Nucleus accumbens (tissue), 56 donors: Measurements from ENCODE around the gene DNAH10.

Experiments used
- DNase-seq, 56 donors: peaks; one replicate each; lab custom pipeline; 2025; lab: John Stamatoyannopoulos, UW

Gene DNAH10

DNA sequence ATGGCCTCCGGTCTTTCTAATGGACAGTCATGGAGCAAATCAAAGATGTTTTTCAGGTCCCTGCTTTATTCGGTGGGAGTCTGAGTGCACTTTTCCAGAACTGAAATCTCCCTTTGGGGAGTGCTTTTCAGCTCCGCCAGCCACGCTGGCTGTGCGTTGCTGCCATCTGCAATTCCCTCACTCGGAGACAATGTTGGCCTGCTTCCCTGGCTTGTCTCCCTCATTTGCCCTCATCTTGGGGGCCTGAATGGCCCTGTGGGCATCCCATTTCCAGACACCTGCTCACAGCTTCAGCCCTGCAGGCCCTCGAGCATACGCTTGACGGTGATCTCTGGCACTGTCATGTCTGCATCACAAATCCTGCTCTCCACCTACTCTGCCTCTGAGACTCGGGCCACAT lies 106.7 kb downstream of the DNAH10 start:
- DNase-seq, result peak in 5 of 56 donors; percentile 2 to 21 (median 4)

DNA sequence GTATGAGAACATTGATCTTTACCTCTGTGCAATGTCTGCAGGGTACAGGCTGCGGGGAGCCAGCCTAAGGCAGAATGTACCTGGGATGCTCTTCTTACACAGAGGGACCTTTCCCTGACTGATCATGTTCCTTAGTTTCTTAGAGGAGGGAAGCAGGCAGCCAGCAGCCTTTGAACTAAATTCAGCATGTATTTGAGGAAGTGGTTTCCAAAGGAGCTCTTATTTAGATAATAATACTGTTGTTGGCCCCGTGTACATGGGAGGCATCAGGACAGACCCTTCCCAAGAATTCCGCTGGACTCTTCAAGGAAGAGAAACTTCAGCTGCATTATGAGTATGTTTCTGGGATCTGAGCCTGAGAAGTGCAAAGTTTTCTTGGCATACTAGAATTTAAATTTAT lies 111.7 kb downstream of the DNAH10 start:
- no peak for DNase-seq

DNA sequence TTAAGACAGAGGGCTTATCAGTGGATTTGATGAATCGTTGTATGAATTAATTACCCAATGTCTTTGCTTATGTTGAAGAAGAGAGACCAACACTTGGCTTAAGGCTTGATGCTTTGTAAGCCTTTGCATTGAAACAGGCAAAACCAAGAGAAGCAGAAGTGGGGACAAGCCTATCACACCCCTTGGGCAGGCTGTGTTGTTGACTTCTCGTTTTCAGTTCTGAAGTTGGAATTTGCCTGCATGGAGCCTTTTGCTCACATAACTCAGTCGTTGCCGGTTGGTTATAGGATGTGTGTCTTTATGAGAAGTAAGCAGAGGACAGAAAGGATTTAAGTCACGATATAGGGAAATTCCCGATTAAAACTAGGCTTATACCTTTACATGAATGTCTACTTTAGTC lies 115.9 kb downstream of the DNAH10 start:
- no peak for DNase-seq

DNA sequence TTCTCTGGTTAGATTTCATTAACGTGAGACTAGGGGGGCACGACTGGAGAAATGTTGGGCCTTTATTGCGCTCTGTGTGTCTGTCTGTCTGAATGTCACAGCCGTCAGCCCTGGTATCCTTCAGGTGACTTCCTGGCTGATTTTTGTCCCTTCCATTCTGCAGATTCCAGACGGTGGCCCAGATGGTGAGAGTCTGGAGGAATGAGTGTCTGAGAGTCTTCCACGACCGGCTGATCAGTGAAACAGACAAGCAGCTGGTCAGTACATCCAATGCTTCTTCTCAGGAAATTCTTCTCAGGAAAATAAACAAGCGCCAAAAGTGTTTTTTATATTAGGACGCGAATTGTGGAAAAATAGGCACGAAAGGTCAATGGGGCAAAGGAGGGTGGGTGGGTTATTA lies 117.0 kb downstream of the DNAH10 start:
- no peak for DNase-seq

DNA sequence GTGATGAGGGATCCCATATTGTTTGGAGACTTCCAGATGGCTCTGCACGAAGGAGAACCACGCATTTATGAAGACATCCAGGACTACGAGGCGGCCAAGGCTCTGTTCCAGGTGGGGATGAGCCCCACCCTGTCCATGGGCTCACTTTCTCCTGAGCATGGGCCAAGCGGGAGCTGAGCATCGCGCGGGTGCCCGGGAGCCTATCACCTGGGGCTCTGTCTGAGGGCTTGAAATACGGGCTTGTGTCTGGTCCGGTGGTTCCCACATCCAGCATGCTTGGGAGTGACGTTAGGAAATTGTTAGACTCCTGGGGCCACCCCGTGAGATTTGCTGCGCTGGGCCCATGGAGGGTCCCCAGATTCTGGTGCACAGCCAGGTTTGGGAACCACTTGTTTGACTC lies 117.6 kb downstream of the DNAH10 start:
- DNase-seq, result no peak

DNA sequence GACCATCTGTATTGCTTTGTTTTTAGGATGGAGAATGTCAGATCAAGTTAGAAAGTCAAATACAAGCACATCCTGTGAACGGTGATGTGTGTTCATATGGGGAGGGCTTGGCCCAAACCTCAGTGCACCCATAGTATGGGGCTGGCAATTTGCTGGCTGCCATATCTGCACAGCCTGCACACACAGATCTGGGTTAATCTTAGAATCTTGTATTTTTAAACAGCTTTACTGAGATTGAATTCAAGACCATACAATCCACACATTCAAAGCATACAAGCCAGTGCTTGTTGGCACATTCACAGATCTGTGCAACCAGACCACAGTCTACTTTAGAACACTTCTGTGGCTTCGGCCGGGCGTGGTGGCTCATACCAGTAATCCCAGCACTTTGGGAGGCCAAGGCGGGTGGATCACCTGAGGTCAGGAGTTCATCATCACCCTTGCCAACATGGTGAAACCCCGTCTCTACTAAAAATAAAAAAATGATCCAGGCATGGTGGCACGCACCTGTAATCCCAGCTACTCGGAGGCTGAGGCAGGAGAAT lies 120.1 kb downstream of the DNAH10 start:
- DNase-seq, result no peak

DNA sequence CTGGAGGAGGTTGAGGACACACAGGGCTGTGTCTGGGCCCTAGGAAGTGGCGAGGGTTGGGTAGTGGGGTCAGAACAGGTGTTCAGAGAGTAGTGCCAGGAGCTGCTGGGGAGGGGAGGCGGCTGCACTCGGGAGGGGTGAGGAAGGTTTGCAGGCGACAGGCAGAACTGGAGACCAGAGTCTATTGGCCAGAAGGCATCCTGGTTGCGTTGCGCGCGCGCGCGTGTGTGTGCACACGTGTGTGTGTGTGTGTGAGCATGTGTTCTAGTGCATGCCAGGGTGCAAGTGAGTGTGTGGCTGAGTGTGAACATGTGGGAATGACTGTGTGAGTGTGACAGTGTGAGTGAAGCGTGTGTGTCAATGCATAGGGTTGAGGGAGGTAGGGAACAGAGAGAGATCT lies 124.2 kb downstream of the DNAH10 start:
- DNase-seq, result no peak

DNA sequence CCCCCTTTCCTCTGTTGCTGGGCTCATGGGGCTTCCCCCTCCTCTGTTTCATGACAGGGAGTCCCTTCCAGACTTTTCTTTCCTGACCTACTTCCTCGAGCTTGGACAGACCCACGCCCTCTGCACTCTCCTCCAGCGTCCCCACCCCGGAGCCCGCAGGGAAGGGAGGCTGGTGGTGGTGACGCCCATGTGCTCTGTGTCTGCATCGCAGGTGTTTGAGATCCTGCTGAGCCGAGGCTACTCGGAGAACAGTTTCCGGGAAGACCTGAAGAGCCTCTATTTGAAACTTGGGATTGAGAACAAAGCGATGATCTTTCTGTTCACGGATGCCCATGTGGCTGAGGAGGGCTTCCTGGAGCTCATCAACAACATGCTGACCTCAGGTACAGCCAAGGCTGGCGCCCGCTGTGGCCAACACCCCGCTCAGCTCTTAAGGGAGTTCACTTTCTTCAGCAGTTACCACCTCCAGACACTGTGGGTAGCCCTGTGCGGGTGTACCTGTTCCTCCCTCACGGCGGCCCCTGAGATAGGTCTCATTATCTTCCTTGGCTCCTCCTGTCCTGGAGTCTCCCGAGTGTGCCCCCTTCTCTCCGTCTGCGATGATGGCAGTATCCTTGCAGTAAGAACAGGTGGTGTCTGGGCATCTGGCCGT lies 125.0 kb downstream of the DNAH10 start:
- no peak for DNase-seq

DNA sequence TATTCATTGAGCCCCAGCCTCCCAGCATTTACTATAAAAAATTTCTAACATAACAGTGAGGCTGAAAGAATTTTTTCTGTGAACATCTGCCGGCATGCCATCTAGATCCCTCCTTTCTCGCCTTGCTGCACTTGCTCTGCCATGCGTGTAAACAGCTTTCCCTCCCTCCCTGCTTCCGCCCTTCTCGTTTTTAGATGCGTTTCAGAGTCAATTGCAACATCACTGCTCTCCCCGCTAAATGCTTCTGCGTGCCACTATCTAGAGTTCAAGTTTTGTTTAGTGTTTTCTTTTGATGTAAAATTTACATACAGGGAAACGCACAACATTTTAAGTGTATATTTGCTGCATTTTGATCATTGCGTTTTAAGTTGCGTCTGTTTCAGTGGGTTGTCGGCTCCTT lies 126.9 kb downstream of the DNAH10 start:
- no peak for DNase-seq

DNA sequence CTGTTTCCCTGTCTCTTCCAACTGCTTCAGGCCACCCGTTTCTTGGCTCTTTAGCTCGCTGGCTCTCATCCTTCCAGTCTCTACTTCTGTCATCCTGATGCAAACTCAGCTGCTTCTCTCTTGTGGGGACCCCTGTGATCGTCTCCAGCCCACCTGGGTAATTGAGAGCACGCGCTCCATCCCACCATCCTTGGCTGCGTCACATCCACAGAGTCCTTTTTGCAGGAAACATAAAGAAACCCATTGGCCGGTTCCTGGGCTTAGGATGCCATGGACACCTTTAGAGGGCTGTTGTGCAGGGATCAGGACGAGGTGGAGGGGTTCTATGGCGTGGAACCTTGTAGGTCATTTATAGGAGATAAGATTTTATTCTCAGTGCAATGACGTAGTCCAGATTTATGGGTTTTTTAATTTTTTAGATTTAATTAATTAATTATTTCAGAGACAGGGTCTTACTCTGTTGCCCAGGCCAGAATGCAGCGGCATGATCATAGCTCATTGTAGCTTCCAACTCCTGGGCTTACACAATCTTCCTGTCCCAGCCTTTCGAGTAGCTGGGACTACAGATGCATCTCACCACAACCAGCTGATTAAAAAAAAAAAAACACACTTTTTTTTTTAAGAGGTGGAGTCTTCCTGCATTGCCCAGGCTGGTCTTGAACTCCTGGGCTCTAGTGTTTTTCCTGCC lies 127.9 kb downstream of the DNAH10 start:
- DNase-seq, result no peak

DNA sequence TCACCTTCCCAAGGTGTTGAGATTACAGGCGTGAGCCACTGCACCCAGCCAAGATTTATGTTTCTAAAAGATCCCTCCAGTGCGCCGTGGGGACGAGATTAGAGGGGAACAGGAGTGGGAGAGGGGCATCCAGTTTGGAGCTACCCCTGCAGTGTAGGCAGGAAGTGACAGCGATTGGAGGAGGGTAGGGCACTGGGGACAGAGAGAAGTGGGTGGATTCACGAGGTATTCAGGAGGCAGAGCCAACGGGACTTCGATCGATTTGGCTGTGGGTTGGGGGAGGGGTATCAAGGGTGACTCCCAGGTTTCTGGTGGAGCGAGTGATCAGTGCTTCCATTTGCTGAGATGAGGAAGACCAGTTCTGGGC lies 128.4 kb downstream of the DNAH10 start:
- DNase-seq, result no peak

DNA sequence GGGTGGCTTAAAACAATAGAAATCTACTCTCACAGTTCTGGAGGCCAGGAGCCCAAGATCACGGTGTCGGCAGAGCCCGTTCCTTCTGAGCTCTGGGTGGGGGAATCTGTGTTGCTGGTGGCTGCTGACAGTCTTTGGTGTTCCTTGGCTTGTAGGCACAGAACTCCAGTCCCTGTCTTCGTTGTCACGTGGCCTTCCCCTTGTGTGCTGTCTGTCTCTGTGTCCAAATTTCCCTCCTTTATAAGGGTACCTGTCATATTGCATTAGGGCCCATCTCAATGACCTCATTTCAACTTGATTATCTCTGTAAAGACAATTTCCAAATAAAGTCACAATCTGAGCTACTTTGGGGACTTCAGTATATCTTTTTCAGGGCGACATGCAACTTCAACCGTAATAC lies 128.9 kb downstream of the DNAH10 start:
- DNase-seq, result no peak

DNA sequence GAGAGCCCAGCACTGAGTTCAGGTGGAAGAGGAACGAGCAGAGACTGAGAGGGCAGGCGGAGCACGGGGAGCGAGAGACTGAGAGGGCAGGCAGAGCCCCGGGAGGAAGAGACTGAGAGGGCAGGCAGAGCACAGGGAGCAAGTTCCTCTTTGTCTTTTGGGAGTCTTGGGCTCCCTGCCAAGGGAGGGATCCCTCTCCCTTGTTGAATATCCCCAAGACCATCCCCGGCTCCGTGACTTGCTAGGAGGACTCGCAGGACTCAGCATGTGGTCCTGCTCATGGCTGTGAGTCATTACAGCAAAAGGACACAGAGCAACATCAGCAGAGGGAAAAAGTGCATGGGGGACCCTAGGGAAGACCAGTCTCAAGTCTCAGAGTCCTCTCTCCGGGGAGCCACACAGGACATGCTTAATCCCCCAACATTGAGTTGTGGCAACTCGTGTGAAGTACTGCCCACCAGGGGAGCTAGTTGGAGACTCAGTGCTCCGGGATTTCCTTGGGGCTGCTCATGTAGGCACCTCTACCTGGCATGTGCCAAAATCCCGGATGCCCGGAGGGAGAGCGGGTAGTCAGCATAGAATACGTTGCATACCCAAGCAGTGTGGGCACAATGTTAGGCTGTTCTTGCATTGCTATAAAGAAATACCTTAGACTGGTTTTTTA lies 129.5 kb downstream of the DNAH10 start:
- DNase-seq, result no peak

DNA sequence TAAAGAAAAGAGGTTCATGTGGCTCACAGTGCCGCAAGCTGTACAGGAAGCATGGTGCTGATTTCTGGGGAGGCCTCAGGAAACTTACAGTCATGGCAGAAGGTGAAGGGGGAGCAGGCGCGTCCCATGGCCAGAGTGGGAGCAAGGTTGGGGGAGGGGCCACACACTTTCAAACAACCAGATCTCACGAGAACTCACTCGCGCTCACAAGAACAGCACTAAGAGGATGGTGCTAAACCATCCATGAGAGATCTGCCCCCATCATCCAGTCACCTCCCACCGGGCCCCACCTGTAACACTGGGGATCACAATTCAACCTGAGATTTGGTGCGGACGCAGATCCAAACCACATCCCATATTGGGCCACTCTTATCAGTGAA lies 130.1 kb downstream of the DNAH10 start:
- DNase-seq, result no peak

DNA sequence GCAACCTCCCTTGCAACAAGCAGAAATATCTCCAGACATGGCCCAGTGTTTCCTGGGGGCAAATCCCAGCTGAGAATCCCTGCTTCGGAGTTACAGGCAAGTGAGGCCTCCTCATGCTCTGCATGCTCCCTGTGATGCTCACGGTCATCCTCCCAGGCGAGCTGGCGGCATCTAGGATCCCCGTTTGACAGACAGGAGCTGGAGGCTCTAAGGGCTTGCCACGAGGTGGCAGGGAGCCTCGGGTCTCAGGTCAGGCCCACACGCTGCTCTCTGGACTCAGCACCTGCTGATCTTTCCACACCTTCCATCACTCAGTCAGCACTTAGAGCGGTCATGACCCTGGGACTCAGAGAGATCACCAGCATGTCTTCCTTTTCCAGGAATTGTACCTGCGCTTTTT lies 130.8 kb downstream of the DNAH10 start:
- no peak for DNase-seq

DNA sequence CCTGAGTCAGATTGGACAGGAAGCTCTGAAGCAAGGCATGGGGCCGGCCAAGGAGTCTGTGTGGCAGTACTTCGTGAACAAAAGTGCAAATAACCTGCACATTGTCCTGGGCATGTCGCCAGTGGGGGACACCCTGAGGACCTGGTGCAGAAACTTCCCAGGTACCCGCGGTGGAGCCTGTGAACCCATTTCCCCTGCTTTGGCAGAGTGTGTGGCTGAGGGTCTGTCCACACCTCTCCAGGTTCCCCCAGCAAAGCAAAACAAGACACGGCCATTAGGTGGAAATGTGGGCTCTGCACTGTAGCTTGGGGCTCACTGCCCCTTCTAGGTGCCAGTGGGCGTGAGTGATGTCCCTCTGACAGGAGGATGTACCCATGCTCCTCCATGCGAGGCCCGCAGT lies 131.2 kb downstream of the DNAH10 start:
- no peak for DNase-seq

DNA sequence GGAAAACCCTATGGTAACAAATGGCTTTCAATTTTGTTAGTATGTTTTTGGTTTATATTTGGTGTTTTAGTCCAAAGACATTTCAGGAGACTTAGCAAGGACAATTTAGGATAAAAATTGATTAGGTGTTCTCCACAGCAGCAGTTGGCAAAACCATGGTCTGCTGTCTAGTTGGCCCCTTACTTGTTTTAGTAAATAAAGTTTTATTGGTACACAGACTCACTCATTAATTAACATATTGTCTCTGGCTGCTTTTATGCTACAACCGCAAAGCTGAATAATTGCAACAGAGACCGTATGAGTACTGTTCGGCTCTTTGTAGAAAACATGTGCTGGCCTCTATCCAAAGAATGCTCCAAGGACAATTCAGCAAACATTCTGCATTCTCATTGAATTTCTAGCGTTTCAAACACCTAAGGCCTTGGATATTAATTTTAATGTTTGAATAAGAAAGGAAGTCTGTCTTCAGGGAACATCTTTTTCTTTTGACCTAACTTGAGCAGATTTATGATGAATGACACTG lies 132.8 kb downstream of the DNAH10 start:
- no peak for DNase-seq

DNA sequence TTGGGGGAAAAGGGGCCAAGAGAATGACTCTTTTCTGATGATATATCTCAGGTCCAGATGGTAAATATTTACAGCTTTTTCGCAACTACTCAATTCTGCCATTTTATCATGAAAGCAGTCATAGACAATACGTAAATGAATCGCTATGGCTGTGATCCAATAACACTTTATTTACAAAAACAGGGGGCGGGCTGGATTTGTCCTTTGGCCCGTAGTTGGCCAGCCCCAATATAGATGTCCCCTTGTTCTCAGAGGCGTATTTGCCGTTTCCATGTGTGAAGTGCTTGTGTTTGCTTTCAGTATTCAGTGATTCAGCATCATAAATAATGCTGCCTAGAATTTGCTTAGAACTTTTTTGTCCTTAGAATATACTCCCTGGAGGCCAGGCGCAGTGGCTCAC lies 133.3 kb downstream of the DNAH10 start:
- peak in 1 of 56 donors; percentile 32 for DNase-seq

DNA sequence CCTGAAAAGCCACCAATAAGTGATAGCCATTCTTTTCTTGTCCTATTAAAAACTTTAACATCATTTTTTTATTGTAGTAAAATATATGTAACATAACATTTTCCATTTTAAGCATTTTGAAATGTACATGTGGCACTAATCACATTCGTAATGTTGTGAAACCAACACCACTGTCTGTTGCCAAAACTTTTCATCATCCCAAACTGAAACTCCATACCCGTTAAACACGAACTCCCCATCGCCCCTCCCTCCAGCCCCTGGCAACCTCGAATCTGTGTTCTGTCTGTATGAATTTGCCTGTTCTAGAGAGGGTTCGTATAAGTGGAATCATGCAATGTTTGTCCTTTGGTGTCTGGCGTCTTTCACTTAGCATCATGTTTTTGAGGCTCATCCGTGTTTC lies 134.7 kb downstream of the DNAH10 start:
- DNase-seq, result no peak

DNA sequence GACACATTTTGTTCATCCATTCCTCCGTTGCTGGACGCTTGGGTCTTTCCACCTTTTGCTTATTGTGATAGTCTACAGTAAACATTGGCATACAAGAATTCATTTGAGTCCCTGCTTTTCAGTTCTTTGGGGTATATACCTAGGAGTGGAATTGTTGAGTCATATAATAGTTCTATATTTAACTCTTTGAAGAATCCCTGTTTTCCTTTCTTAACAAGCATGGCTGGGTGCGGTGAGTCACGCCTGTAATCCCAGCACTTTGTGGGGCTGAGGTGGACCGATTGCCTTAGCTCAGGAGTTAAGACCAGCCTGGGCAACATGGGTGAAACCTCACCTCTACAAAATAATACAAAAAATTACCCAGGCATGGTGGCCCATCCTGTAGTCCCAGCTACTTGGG lies 135.1 kb downstream of the DNAH10 start:
- DNase-seq, result peak in 1 of 56 donors; percentile 12

DNA sequence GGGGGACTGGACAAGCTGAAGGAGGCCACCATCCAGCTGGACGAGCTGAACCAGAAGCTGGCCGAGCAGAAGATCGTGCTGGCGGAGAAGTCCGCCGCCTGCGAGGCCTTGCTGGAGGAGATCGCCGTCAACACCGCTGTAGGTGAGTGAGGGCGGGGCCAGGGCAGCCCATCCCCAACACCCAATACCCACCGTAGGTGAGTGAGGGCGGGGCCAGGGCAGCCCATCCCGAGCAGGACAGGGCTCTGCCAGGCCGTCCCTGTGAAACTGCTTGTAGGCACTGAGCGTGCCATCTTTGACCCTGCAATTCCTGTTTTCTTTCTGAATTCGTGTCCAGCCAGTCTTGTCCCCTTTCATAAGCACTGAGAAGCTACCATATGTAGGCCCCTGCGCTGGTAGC lies 136.6 kb downstream of the DNAH10 start:
- DNase-seq, result no peak

DNA sequence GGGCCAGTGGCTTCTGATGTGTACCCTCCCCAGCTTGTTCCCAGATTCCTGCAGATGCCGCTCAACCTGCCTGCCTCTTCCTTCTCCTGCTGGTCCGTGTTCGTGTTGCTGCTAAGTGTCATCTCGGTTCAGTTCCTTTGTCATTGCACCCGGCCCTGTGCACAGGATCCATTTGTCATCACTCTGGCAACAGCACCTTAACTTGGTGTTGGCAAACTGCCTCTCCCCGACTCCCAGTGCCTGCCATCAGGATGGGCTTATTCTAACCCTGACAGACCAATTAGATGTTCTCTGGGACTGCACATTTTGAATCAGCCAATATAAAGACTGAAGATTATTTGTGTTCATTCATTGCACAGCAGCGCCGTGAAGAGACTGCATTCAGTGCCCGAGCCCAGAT lies 137.3 kb downstream of the DNAH10 start:
- DNase-seq, result no peak
